Omental fat pad (tissue), 4 donors: Measurements from ENCODE around the gene TNFRSF25. TPM values are rescaled to one million over a fixed set of nuclear protein-coding genes. Genes with fewer than 3 reads are reported as not detected.
A peak's percentile ranks its signal among the peaks of the same experiment; 100 is the strongest.
"Not testable (repeated sequence)": the region's sequence is repeated elsewhere in the genome, so short reads cannot be mapped to it uniquely, and the experiment has no call there.

Experiments used
- ATAC-seq: fragments of 150-250 bp; one replicate; pipeline ENCODE4 v1.9.1; 2016; ENCODE audit warnings: mild to moderate bottlenecking, moderate library complexity; ENCODE audit not compliant: low FRiP score
- DNase-seq: peaks from one replicate; pipeline ENCODE4 v3.0.0-alpha.2; 2019; ENCODE audit warnings: low spot score
- total RNA-seq, 4 donors: library from RNA; depleted of rRNA; stranded (reverse); fragments of >200 nt; gene quantifications; one replicate each; pipeline ENCODE4 v1.1.0, GENCODE V29; 2016
- TF ChIP-seq, protein P1 (sequence below), 3 donors: fragments of 450-650 bp; IDR thresholded peaks; one replicate each; pipeline ENCODE4 v1.5.1; 2016 to 2017; ENCODE audit warnings: antibody characterized with exemption in 3 of 3, mild to moderate bottlenecking in 3 of 3, moderate library complexity in 2 of 3

The TNFRSF25 gene
- total RNA-seq, 4 donors from 2014 or later: 4.4 to 25.5 (median 6.6) TPM

DNA sequence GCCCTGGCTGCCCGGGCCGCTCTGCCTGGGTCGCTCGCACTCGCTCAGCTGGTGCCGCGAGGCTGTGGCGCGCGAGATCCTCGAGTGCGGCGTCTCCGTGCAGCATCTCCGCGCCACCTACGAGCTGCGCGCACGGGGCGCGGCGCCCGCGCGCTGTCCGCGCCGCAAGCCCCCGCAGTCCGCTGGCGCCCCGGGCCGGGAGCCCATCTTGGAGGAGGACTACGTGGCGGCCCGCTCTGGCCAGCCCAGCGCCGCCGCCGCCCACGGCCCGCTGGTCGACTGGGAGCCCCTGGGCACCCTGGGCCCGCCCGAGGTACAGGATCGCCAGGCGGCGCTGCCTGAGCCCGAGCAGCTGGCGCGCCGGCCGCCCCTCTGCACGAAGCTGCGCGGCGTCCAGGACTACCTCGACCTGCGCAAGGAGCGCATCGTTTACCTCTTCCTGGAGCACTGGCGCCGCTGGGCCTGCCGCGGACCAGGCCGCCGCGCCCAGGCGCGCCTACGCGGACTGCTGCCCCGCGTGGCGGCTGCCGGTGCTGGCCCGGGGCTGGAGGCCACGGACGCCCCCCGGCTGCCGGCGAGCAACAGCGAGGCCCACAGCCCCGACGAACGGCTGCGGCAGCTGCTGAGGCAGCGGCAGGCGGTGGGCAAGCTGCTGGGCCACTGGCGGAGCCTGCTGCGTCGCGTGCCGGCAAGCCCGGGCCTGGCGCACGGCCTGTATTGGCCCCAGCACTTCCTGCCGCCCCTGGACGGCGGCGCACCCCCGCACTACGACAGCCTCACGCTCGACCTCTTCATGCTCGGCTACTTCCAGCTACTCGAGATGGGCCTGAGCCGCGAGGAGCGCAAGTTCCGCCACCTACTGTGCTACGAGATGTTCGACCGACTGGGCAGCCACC, 10.9 kb downstream of the TNFRSF25 start:
- TF ChIP-seq, protein P1, sequence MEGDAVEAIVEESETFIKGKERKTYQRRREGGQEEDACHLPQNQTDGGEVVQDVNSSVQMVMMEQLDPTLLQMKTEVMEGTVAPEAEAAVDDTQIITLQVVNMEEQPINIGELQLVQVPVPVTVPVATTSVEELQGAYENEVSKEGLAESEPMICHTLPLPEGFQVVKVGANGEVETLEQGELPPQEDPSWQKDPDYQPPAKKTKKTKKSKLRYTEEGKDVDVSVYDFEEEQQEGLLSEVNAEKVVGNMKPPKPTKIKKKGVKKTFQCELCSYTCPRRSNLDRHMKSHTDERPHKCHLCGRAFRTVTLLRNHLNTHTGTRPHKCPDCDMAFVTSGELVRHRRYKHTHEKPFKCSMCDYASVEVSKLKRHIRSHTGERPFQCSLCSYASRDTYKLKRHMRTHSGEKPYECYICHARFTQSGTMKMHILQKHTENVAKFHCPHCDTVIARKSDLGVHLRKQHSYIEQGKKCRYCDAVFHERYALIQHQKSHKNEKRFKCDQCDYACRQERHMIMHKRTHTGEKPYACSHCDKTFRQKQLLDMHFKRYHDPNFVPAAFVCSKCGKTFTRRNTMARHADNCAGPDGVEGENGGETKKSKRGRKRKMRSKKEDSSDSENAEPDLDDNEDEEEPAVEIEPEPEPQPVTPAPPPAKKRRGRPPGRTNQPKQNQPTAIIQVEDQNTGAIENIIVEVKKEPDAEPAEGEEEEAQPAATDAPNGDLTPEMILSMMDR (IDR thresholded peaks at IDR 0.05): no peak
- ATAC-seq: no peak

DNA sequence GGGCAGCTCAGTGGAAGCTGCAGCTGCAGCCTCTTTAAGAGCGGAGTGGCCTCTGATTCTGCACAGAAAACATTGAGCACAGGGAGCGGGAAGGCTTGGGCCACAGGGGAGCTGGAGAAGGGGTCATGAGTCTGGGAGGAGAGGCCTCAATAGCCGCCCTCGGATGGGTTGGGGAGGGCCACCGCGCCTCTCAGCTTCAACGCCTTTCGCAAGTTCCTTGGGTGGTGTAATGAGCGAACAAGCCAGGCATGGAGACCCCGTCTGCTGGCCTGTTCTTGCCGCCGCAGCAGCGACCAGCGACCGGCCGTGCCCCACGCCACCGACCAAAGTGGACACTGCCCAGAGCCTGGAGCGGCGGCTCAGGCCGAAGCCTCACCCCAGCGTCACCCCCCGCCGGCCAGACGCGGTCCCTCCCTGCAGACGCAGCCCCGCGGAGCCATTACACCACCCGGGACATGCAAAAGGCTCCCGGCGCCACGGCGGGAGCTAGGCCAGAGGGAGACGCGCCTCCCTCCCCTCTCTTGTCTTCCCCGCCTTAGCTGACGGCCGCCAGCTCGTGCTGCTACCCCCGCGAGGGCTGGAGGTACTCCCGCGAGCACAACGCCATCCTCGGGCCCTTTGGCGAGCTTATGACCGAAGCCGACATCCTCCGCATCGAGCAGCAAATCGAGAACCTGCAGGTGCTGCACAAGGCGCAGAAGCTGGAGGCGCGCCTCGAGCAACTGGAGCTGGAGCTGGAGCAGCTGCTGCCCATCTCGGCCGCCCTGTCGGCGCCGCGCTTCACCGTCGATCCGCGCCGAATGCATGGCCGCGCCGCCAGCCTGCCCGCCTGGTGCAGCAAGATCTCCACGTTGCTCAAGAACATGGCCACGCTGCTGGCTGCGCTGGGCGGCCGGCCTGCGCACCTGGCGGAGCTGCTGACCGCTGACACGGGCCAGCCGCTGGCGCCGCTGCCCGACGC, 11.8 kb downstream of the TNFRSF25 start:
- DNase-seq, ATAC-seq: not testable (repeated sequence)

More for the DNA sequence above, 10.9 kb downstream of the TNFRSF25 start:
- DNase-seq: no peak

DNA sequence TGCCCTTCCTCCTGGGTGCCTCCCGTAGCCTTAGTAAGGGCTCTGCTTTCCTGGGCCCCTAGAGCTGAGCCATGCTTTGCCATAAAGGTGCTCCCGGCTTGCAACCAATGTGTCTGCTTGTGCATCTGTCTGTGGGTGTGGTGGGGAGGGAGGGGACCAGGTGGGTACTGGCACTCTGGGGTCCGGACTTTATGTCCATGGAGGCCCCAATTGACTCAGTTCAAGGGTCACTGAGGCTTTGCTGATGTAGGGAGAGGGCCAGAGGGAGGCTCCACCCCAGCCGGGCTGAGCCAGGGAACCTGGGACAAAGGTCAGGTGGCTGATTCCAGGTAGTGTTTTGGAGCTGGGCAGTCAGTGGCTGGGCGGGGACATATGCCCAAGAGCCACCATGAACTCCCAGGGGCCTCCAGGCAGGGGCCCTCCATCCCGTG, 15.0 kb downstream of the TNFRSF25 start:
- TF ChIP-seq, protein P1 (IDR thresholded peaks at IDR 0.05): no peak
- DNase-seq: no peak
- ATAC-seq: no peak

DNA sequence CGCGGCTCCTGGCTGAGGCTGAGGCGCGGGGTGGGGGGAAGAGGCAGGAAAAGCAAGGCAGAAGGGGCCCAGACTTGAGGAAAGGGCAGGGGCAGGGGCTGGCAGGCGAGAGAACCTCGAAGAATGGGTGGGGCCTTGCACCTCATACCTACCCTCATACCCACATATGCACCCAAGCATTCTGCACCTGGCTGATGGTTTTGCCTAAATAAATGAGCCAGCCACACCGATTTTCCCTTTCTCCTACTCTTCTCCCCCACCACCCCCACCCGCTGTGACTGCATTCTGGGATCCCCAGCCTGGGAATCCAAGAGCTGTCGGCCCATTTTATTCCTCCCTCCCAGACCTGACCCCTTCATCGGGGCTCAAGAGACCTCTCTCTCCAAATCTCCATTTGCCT, 15.5 kb downstream of the TNFRSF25 start:
- not testable (repeated sequence) for ATAC-seq, DNase-seq

DNA sequence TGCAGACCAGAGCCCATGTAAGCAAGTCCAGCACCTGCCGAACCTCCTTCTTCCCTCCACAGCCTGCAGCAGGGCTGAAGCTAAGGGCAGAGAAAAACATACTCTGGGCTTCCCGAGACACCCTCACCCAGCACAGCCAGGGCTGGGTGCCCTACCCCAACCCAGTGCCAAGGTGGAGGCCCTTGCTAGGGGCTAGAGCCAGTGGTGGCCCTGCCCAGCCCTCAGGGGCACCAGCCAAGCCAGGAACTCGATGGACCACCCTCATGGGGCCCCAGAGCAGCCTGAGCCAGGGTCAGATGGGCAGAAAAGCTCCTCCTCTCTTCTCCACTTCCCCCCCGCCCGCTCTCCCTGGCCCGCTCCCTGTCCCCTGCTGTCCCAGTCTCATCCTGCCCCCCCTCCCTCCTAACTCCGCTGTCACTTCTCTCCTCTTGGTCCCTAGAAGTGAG, 15.9 kb downstream of the TNFRSF25 start:
- ATAC-seq (no peak), DNase-seq (no peak)
- TF ChIP-seq, protein P1 (IDR thresholded peaks at IDR 0.05): no peak

DNA sequence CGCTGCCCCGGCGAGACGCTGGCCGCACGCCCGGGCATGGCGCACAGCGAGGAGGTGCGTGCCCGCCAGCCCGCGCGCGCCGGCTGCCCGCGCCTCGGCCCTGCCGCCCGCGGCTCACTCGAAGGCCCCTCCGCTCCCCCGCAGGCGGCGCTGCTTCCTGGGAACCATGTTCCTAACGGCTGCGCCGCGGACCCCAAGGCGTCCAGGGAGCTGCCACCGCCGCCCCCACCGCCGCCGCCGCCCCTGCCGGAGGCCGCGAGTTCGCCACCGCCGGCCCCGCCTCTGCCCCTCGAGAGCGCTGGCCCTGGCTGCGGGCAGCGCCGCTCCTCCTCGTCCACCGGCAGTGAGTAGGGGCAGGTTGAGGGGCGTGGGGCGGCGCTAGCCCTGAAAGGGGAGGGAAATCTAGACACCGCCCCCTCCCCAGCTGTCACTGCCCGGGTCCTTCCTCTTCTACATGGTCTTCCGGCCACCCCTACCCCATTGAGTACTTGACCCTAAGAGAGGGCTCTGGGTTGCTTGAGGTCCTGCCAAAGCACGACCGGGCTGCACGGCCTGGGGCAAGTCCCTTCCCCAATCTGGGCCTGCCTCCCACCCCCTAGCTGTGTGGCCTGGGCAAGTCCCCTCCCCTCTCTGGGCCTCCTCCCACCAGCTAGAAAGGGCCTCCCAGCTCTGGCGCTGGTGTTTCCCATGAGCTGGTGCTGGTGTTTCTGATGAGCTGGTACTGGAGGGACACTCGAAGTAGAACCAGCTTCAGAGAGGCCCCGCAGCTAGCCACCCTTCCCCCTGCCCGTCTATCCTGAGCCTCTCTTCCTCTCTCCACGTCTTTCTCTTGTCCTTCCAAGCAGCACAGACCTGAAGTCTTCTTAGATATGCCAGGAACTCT, 17.0 kb downstream of the TNFRSF25 start:
- no peak for DNase-seq
- TF ChIP-seq, protein P1 (IDR thresholded peaks at IDR 0.05): no peak
- peak; percentile 37 for ATAC-seq
